HG02763 (cell line): ENCODE data around the gene ME2.
"Not testable (repeated sequence)": the region's sequence is repeated elsewhere in the genome, so short reads cannot be mapped to it uniquely, and the experiment has no call there.

Experiments used
- ATAC-seq: cut with Tn5 transposase; IDR thresholded peaks from one replicate; pipeline ENCODE4 v1.9.1; 2021; ENCODE audit warnings: mild to moderate bottlenecking, moderate library complexity; ENCODE audit not compliant: unreplicated experiment

Gene ME2

DNA sequence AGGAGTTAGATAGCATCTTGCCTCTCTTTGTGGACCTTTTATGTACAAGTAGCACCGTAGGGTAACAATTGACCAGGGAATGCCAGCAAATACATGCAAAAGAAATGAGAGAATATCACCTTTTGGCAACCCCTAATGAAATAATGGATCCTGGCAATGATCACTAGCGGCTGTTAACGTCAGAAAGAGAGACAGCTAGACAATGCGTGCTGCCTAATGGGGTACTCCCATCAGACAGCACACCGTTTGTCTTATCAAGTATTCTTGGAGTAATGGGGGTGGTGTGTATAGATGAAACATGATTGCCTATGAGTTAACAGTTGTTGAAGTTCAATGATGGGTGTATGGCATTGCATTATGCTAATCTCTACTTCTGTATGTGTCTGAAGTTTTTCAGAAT lies 90.5 kb downstream of the ME2 start:
- no peak for ATAC-seq

DNA sequence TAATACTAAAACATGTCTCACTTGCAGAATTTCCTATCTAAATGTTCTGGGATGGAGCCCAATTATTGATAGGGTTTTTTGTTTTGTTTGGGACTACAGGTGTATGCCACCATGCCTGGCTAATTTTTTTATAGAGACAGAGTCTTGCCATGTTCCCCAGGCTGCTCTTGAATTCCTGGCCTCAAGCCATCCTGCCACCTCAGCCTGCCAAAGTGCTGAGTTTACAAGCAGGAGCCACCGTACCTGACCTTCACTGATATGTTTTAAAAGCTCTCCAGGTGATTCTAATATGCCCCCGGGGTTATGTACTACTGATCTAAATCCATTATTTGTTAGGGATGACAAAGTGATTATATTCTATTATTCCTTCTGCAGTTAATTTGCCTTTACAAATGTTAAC lies 91.1 kb downstream of the ME2 start:
- ATAC-seq = no peak

DNA sequence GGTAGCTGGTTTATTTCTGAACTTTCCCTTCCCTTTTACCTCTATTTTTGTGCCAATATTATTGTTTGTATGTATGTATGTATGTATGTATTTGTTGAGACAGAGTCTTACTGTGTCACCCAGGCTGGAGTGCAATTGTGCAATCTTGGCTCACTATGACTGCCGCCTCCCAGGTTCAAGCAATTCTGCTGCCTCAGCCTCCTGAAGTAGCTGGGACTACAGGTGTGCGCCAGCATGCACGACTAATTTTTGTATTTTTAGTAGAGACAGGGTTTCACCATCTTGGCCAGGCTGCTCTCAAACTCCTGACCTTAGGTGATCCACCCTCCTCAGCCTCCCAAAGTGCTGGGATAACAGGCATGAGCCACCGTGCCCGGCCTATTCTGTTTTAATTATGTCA lies 93.5 kb downstream of the ME2 start:
- not testable (repeated sequence) for ATAC-seq

- no peak for ATAC-seq
Measured at GRCh38 chr18:50973367-50974126, 94.6 kb downstream of the ME2 start.

- no peak for ATAC-seq
Measured at GRCh38 chr18:50977037-50977760, 98.3 kb downstream of the ME2 start.

- ATAC-seq = no peak
Measured at GRCh38 chr18:50981381-50981780, 102.5 kb downstream of the ME2 start.

DNA sequence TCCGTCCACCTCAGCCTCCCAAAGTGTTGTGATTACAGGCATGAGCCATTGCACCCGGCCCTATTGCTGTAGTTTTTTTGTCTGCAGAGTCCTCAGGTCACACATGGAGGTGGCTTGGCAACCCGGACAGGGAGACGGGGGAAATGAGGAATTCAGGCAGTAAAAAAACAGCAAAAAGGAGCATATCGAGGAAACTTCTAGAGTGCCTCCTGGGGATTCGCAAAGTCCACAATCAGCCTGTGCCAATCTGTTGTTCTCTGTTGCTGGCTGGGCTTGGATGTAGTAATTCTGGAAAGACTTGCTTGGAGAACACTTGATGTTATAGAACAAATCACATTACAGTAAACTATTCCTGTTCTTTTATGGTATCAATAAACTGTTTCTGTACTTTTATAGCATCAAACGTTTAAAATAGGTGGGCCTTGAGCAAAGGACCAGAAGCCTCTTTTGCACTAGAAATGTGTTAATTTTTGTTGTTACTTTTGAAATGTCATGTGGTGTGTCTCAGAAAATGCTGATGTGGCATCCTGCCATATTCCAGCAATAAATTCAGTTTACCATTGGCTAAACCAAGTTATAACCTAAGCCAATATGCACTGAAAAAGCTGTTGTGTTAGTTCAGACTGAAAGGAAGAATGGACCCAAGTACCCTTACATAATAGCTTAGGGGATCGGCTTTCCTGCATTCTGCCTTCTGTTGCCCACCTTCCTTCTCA lies 103.3 kb downstream of the ME2 start:
- ATAC-seq = no peak

- no peak for ATAC-seq
Measured at GRCh38 chr18:50982802-50983179, 103.9 kb downstream of the ME2 start.

DNA sequence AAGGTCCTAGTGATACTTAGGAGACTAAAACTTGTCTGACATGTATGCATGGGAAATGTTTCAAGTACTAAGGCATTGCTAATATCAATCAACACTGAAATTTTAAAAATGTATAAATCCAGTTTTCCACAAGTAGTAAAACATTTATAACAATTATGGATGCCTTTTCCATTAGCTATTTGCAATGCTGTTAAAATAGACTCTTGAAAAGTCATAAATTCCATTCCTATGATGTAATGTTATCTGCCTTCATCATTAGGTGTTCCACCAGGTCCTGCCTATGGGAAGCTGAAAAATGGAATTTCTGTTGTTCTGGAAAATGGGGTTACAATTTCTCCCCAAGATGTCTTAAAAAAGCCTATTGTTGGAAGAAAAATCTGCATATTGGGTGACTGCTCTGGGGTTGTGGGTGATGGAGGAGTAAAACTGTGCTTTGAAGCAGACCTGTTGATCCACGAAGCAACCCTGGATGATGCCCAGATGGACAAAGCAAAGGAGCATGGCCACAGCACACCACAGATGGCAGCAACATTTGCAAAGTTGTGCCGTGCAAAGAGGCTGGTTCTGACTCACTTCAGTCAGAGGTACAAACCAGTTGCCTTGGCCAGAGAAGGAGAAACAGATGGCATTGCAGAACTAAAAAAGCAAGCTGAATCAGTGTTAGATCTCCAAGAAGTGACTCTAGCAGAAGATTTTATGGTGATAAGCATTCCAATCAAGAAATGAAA lies 107.6 kb downstream of the ME2 start:
- ATAC-seq = no peak

GRCh38 chr18:50987261-50987660 lies 108.3 kb downstream of the ME2 start:
- ATAC-seq = no peak

DNA sequence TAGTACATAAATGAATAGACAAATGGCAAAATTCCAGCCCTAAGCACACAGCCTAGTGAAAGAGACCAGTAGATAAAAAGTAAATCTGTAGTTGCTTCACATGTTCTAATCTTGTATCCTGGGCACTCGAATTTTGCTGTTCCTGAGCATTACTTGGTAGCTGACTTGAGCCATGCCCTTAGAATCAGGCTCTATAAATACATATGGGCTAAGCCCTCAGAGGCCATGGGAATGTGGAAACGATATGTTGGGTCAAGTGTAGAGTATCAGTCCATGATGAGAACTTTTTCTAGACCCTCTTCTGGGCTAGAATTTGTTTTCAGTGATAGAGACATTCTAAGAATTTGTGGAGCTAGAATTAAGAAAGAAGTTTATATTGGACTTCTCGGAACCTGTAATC lies 110.8 kb downstream of the ME2 start:
- ATAC-seq = no peak

DNA sequence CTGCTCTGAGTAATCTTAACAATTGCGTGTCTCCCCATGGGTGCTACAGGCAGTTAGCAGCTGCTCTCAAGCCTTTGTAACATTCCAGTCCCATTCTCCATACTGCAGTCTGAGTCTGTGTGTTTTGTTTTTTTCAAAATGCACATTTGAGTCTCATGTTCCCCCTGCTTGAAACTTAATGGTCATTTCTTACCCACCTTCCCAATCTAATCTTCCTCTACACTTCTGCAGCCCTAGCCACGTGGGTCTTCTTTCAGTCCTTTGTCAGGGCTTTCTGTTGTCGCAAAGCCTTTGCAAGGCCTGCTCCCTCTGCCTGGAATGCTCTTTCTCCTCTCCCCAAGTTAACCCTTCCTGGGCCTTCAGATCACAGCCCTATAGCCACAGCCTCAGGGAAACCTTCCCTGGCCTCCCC lies 113.4 kb downstream of the ME2 start:
- ATAC-seq = no peak

DNA sequence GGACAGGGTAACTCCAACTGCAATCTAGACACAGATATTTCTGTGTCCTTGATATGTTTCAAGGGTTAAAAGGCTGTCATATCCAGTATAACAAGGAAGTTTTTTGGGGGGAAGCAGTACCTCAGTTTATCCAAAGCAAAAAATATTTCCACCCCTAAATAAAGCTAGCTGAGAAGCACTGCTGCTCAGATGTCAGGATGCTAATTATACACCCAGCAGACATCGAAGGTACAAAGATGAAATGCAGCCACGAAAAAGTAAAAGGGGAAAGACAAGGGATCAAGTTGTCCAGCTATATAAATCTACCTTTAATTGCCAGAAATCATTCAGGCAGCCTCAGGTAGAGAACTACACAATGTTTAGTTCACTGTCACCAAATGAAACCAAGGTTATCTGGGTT lies 115.1 kb downstream of the ME2 start:
- no peak for ATAC-seq

- not testable (repeated sequence) for ATAC-seq
Measured at GRCh38 chr18:51003174-51003573, 124.3 kb downstream of the ME2 start.
